CD14-positive monocyte (primary cell): ENCODE measurements around the gene SEMA3A. TPM values are rescaled to one million over a fixed set of nuclear protein-coding genes. Genes with fewer than 3 reads are reported as not detected.

Source experiments
- DNase-seq, 3 donors: peaks; one replicate each; pipeline ENCODE4 v3.0.0-alpha.2; 2011 to 2022
- H2AFZ ChIP-seq: 2 replicates; pipeline ENCODE4 v1.6.0; 2012; ENCODE audit warnings: mild to moderate bottlenecking, low read depth, low read length, inconsistent platforms; ENCODE audit not compliant: insufficient read depth, poor library complexity, severe bottlenecking
- H3K27ac ChIP-seq, 2 donors: 1 replicate in 1 of 2; 2 replicates in 1 of 2; pipeline ENCODE4 v1.5.1; 2012 to 2013; ENCODE audit warnings: low read length in 2 of 2, control low read depth in 1 of 2, inconsistent platforms in 1 of 2, low read depth in 1 of 2, mild to moderate bottlenecking in 1 of 2
- H3K27me3 ChIP-seq, 2 donors: one replicate each; pipeline versions ENCODE4 v1.6.0 to v1.6.1; 2011 to 2013; ENCODE audit warnings: low read length in 2 of 2; ENCODE audit not compliant: control insufficient read depth in 2 of 2, insufficient read depth in 2 of 2
- H3K36me3 ChIP-seq, 2 donors: replicated peaks in 1 of 2; 1 replicate in 1 of 2; 2 replicates in 1 of 2; pipeline versions ENCODE4 v1.5.1 to v1.6.1; 2012 to 2013; ENCODE audit warnings: low read length in 2 of 2, control low read depth in 1 of 2, inconsistent platforms in 1 of 2, mild to moderate bottlenecking in 1 of 2; ENCODE audit not compliant: insufficient read depth in 2 of 2, control insufficient read depth in 1 of 2
- H3K4me1 ChIP-seq, 2 donors: 1 replicate in 1 of 2; 2 replicates in 1 of 2; pipeline versions ENCODE4 v1.5.1 to v1.6.1; 2012 to 2013; ENCODE audit warnings: low read length in 2 of 2, control low read depth in 1 of 2, inconsistent platforms in 1 of 2, mild to moderate bottlenecking in 1 of 2, moderate library complexity in 1 of 2; ENCODE audit not compliant: insufficient read depth in 2 of 2, control insufficient read depth in 1 of 2
- H3K4me2 ChIP-seq: replicated peaks from 2 replicates; pipeline ENCODE3; 2012; ENCODE audit warnings: low read length, moderate library complexity, mild to moderate bottlenecking; ENCODE audit not compliant: poor library complexity, severe bottlenecking; ENCODE audit errors: extremely low read depth
- H3K4me3 ChIP-seq, 3 experiments: fragments of 200-600 bp in 1 of 3; sonication (generic) in 1 of 3; replicated peaks in 1 of 3; 1 replicate in 2 of 3; 2 replicates in 1 of 3; pipeline ENCODE4 v1.5.1; 2011 to 2013; ENCODE audit warnings: low read length in 3 of 3, mild to moderate bottlenecking in 3 of 3, control low read depth in 2 of 3, low read depth in 2 of 3, inconsistent platforms in 1 of 3, moderate library complexity in 1 of 3
- H3K79me2 ChIP-seq: 2 replicates; pipeline ENCODE4 v1.6.0; 2012; ENCODE audit warnings: mild to moderate bottlenecking, control low read depth, inconsistent platforms, low read length, moderate library complexity; ENCODE audit not compliant: insufficient read depth
- H3K9ac ChIP-seq: 2 replicates; pipeline ENCODE4 v1.6.0; 2017; ENCODE audit warnings: low read length, mild to moderate bottlenecking; ENCODE audit not compliant: insufficient read depth, poor library complexity, severe bottlenecking
- H3K9me3 ChIP-seq, 2 donors: replicated peaks in 1 of 2; 1 replicate in 1 of 2; 2 replicates in 1 of 2; pipeline versions ENCODE4 v1.5.1 to v1.6.1; 2012 to 2013; ENCODE audit warnings: low read length in 2 of 2, control low read depth in 1 of 2; ENCODE audit not compliant: control insufficient read depth in 1 of 2, insufficient read depth in 1 of 2
- H4K20me1 ChIP-seq: 2 replicates; pipeline ENCODE4 v1.6.0; 2012; ENCODE audit warnings: mild to moderate bottlenecking, low read length, control low read depth, moderate library complexity; ENCODE audit not compliant: insufficient read depth
- H3K27ac Mint-ChIP-seq, 7 donors: one replicate each; pipeline ENCODE4 v1.8.0; 2020; ENCODE audit warnings: mild to moderate bottlenecking in 7 of 7, mixed read lengths in 7 of 7, moderate library complexity in 6 of 7, inconsistent platforms in 2 of 7
- H3K27me3 Mint-ChIP-seq, 3 donors: one replicate each; pipeline ENCODE4 v1.8.0; 2021 to 2022; ENCODE audit warnings: low read depth in 3 of 3, mild to moderate bottlenecking in 3 of 3, mixed read lengths in 3 of 3, moderate library complexity in 3 of 3, inconsistent platforms in 1 of 3
- H3K36me3 Mint-ChIP-seq, 2 donors: one replicate each; pipeline ENCODE4 v1.8.0; 2020; ENCODE audit warnings: mixed read lengths in 2 of 2, inconsistent platforms in 1 of 2, mild to moderate bottlenecking in 1 of 2
- H3K4me1 Mint-ChIP-seq: one replicate; pipeline ENCODE4 v1.8.0; 2020; ENCODE audit warnings: mild to moderate bottlenecking, mixed read lengths
- H3K4me3 Mint-ChIP-seq, 2 donors: one replicate each; pipeline ENCODE4 v1.8.0; 2020; ENCODE audit warnings: mild to moderate bottlenecking in 2 of 2, mixed read lengths in 2 of 2, moderate library complexity in 1 of 2
- H3K9me3 Mint-ChIP-seq, 7 donors: one replicate each; pipeline ENCODE4 v1.8.0; 2020 to 2022; ENCODE audit warnings: mixed read lengths in 7 of 7, mild to moderate bottlenecking in 6 of 7, moderate library complexity in 6 of 7, inconsistent platforms in 2 of 7
- WGBS: methylation state at CpG from one replicate; pipeline ENCODE4 v1.1.5; 2013; ENCODE audit warnings: missing lambda C conversion rate; ENCODE audit not compliant: insufficient coverage; 5-methylcytosine and 5-hydroxymethylcytosine counted together
- intact Hi-C, 2 donors: fragments of 100-400 bp; cut with micrococcal nuclease; formaldehyde crosslinking; loops; one replicate each; pipeline versions ENCODE4 v1.15.0 to v1.15.1; 2023
- polyA plus RNA-seq, 3 donors: library from polyadenylated mRNA; depleted of rRNA in 1 of 3; unstranded in 2 of 3; stranded (reverse) in 1 of 3; fragments of 300-500 nt in 2 of 3; fragments of >200 nt in 1 of 3; fragmentation: Illumina TruSeq in 2 of 3; gene quantifications; 1 replicate in 2 of 3; 2 replicates in 1 of 3; pipeline ENCODE4 v1.2.3, GENCODE V29; 2012 to 2021
- TF ChIP-seq, protein P1 (sequence below): fragments of 200-600 bp; IDR thresholded peaks from one replicate; pipeline ENCODE4 v1.8.0; 2022; ENCODE audit warnings: antibody characterized with exemption, mild to moderate bottlenecking

Gene SEMA3A
- polyA plus RNA-seq, 3 donors: 0.03 TPM; not detected in 2

DNA sequence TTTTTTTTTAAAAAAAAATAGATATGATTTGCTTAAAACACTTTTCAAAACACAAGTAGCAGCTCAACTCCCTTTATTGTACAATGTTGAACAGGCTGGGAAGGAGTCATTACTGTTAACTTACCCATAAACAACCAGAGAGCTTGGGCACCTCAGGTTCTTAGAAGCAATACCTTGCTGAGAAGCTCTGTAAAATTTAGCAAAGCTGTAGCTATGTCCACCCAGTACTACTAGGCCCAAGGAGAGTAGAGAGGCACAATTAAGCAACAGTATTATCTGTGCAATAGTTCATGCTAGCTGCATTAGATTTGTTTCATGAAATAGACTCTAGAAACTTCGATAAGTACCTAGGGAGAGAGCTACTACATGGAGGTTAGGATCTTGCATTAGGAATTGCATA lies 32.0 kb downstream of the SEMA3A start:
- Histone ChIP-seq H3K79me2 (no peaks in the 10 kb centered on the region), H2AFZ (no peak overlapping the region), H4K20me1 (no peaks in the 10 kb centered on the region), H3K27me3 (no peaks in the 10 kb centered on the region), H3K27ac (no peak overlapping the region), H3K9ac (no peak overlapping the region), H3K4me2 (no peak overlapping the region), H3K4me1 (no peaks in the 10 kb centered on the region), H3K9me3 (no peaks in the 10 kb centered on the region), H3K4me3 (no peak overlapping the region), H3K36me3 (no peaks in the 10 kb centered on the region)
- Mint-ChIP-seq H3K36me3 (no peaks in the 10 kb centered on the region), H3K27ac (no peak overlapping the region), H3K27me3 (no peaks in the 10 kb centered on the region), H3K4me1 (no peaks in the 10 kb centered on the region), H3K4me3 (no peak overlapping the region), H3K9me3 (peaks cover 0 to 8% (median 0%) of the 10 kb centered on the region in 7 donors)
- WGBS: no CpG with 5 or more reads among the region's 1 CpG
- intact Hi-C loops: no loop called here
- TF ChIP-seq, protein P1, sequence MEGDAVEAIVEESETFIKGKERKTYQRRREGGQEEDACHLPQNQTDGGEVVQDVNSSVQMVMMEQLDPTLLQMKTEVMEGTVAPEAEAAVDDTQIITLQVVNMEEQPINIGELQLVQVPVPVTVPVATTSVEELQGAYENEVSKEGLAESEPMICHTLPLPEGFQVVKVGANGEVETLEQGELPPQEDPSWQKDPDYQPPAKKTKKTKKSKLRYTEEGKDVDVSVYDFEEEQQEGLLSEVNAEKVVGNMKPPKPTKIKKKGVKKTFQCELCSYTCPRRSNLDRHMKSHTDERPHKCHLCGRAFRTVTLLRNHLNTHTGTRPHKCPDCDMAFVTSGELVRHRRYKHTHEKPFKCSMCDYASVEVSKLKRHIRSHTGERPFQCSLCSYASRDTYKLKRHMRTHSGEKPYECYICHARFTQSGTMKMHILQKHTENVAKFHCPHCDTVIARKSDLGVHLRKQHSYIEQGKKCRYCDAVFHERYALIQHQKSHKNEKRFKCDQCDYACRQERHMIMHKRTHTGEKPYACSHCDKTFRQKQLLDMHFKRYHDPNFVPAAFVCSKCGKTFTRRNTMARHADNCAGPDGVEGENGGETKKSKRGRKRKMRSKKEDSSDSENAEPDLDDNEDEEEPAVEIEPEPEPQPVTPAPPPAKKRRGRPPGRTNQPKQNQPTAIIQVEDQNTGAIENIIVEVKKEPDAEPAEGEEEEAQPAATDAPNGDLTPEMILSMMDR: no peak
- no peak for DNase-seq

DNA sequence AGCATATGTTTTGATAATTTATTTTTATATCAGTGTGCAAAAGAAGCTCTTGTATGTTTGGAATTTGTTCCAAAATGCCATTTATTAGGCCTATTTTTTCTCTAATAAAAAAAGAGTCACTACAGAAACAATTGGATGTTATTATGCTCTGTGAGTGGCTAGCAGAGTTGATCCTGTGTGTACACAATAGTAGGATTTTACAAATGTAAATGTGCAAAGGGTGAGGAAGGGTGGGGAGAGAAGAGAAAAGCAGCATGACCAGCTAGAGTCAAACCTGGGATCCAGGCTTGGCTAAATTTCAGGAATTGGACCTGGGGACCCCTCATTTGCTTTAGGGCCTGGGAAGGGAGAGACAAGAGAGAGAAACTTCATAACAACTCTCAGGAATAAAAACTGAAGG lies 32.5 kb downstream of the SEMA3A start:
- H3K4me1 ChIP-seq: no peaks in the 10 kb centered on the region
- no peaks in the 10 kb centered on the region for H3K36me3 ChIP-seq
- H3K27me3 ChIP-seq: no peaks in the 10 kb centered on the region
- no peak for DNase-seq
- no peak overlapping the region for H3K9ac ChIP-seq
- intact Hi-C loops: no loop called here
- H3K27ac ChIP-seq: no peak overlapping the region
- no peaks in the 10 kb centered on the region for H3K79me2 ChIP-seq
- no peak overlapping the region for H3K4me2 ChIP-seq
- H4K20me1 ChIP-seq: no peaks in the 10 kb centered on the region
- H3K27me3 Mint-ChIP-seq: no peaks in the 10 kb centered on the region
- H3K4me1 Mint-ChIP-seq: no peaks in the 10 kb centered on the region
- H2AFZ ChIP-seq: no peak overlapping the region
- H3K9me3 Mint-ChIP-seq: peaks cover 0 to 8% (median 0%) of the 10 kb centered on the region in 7 donors
- H3K36me3 Mint-ChIP-seq: no peaks in the 10 kb centered on the region
- no peak overlapping the region for H3K4me3 Mint-ChIP-seq
- H3K27ac Mint-ChIP-seq: no peak overlapping the region
- H3K4me3 ChIP-seq: no peak overlapping the region
- no peaks in the 10 kb centered on the region for H3K9me3 ChIP-seq
- TF ChIP-seq, protein P1: no peak
